HUDEP-2 (cell line): ENCODE measurements around the gene AATK.

Experiments used
- DNase-seq, 76 experiments: peaks; one replicate each; lab custom pipeline; 2025; ENCODE audit not compliant: unreplicated experiment in 76 of 76; lab: John Stamatoyannopoulos, UW

AATK gene

GRCh38 chr17:81097134-81097942, 68.7 kb downstream of the AATK start:
- DNase-seq = peak in 61 of 76 experiments; percentile 5 to 85 (median 50)

GRCh38 chr17:81096741-81097133, 69.3 kb downstream of the AATK start:
- no peak for DNase-seq

- DNase-seq = peak in 1 of 76 experiments; percentile 15
Observed at GRCh38 chr17:81095383-81095762, 70.6 kb downstream of the AATK start.

- peak in 69 of 76 experiments; percentile 21 to 92 (median 72) for DNase-seq
Observed at GRCh38 chr17:81094509-81095382, 71.3 kb downstream of the AATK start.

- DNase-seq = no peak
Observed at GRCh38 chr17:81093619-81094508, 72.2 kb downstream of the AATK start.

GRCh38 chr17:81092518-81093095, 73.4 kb downstream of the AATK start:
- peak in 11 of 76 experiments; percentile 6 to 34 (median 17) for DNase-seq

GRCh38 chr17:81091774-81092517, 74.1 kb downstream of the AATK start:
- peak in 2 of 76 experiments; percentile 6 to 12 for DNase-seq

GRCh38 chr17:81091154-81091553, 74.9 kb downstream of the AATK start:
- DNase-seq = peak in 1 of 76 experiments; percentile 36

- DNase-seq = peak in 73 of 76 experiments; percentile 10 to 87 (median 73)
Observed at GRCh38 chr17:81090361-81091136, 75.5 kb downstream of the AATK start.

GRCh38 chr17:81086789-81087551, 79.1 kb downstream of the AATK start:
- no peak for DNase-seq

- no peak for DNase-seq
Observed at GRCh38 chr17:81085420-81085911, 80.6 kb downstream of the AATK start.

GRCh38 chr17:81084680-81085419, 81.2 kb downstream of the AATK start:
- DNase-seq = no peak

- no peak for DNase-seq
Observed at GRCh38 chr17:81083125-81083765, 82.8 kb downstream of the AATK start.

- no peak for DNase-seq
Observed at GRCh38 chr17:81082177-81083073, 83.6 kb downstream of the AATK start.
